Body of pancreas (tissue), 4 donors: ENCODE results near the gene NTSR1.

Source experiments
- POLR2A ChIP-seq, 3 donors: fragments of 450-650 bp; IDR thresholded peaks; one replicate each; pipeline ENCODE4 v1.6.1; 2016; ENCODE audit warnings: antibody characterized with exemption in 3 of 3, mild to moderate bottlenecking in 2 of 3
- TF ChIP-seq, protein P1 (sequence below), 7 experiments: fragments of 450-650 bp in 4 of 7; fragments of 200-600 bp in 3 of 7; sonication (generic) in 3 of 7; IDR thresholded peaks; one replicate each; pipeline ENCODE4 v1.5.1; 2016 to 2019; ENCODE audit warnings: antibody characterized with exemption in 7 of 7

DNA sequence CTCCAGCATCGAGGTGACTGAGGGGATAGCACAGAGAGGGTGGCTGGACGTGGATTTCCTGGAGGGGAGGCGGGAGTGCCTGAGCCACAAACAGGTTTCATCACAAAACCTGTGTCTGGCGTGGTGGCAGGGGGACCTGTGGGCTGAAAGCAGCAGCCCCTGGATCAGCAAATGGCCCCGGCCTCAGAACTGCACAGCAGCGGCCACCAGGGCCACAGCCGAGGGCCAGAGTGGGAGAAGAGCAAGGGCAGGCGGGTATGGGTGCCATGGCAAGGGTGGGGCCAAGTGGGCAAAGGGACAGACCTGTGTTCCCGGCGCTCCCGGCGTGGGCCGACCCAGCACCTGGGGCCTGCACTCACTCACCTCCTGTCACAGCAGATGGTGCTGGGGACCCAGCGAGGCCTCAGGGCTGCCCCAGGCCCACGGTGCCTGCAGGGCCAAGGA, 19.0 kb downstream of the NTSR1 start:
- TF ChIP-seq, protein P1, sequence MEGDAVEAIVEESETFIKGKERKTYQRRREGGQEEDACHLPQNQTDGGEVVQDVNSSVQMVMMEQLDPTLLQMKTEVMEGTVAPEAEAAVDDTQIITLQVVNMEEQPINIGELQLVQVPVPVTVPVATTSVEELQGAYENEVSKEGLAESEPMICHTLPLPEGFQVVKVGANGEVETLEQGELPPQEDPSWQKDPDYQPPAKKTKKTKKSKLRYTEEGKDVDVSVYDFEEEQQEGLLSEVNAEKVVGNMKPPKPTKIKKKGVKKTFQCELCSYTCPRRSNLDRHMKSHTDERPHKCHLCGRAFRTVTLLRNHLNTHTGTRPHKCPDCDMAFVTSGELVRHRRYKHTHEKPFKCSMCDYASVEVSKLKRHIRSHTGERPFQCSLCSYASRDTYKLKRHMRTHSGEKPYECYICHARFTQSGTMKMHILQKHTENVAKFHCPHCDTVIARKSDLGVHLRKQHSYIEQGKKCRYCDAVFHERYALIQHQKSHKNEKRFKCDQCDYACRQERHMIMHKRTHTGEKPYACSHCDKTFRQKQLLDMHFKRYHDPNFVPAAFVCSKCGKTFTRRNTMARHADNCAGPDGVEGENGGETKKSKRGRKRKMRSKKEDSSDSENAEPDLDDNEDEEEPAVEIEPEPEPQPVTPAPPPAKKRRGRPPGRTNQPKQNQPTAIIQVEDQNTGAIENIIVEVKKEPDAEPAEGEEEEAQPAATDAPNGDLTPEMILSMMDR (IDR thresholded peaks at IDR 0.05) = no peak
- no peak for TF ChIP-seq POLR2A (IDR thresholded peaks at IDR 0.05)
